Bronchial epithelial cell (primary cell): ENCODE data around the gene INPP4A. TPM values are rescaled to one million over a fixed set of nuclear protein-coding genes. Genes with fewer than 3 reads are reported as not detected.

Source experiments
- DNase-seq: peaks from one replicate; pipeline ENCODE4 v3.0.0-alpha.2; 2010; ENCODE audit warnings: low read depth
- FAIRE-seq: peaks from 2 replicates; lab custom pipeline; 2011; peaks lifted over from hg19 to GRCh38; lab: Jason Lieb, UNC
- H3K27me3 ChIP-seq: 2 replicates; pipeline ENCODE4 v1.5.1; 2011; ENCODE audit warnings: low read length; ENCODE audit not compliant: control insufficient read depth, insufficient read depth
- H3K36me3 ChIP-seq: 2 replicates; pipeline ENCODE4 v1.5.1; 2011; ENCODE audit warnings: low read length; ENCODE audit not compliant: control insufficient read depth, insufficient read depth
- H3K4me3 ChIP-seq: 2 replicates; pipeline ENCODE4 v1.5.1; 2011; ENCODE audit warnings: mild to moderate bottlenecking, low read depth, low read length, control low read depth
- total RNA-seq: library from RNA; depleted of rRNA; stranded (reverse); fragments of >200 nt; gene quantifications from 2 replicates; pipeline ENCODE4 v1.2.1, GENCODE V29; 2014
- TF ChIP-seq, protein P1 (sequence below): IDR thresholded peaks from 2 replicates; pipeline ENCODE4 v1.5.1; 2011; ENCODE audit warnings: mild to moderate bottlenecking, moderate library complexity, low read length, control low read depth, inconsistent platforms; ENCODE audit not compliant: insufficient read depth, severe bottlenecking

Gene INPP4A
- total RNA-seq, 1 donor from 2014 or later = 18.2 TPM

DNA sequence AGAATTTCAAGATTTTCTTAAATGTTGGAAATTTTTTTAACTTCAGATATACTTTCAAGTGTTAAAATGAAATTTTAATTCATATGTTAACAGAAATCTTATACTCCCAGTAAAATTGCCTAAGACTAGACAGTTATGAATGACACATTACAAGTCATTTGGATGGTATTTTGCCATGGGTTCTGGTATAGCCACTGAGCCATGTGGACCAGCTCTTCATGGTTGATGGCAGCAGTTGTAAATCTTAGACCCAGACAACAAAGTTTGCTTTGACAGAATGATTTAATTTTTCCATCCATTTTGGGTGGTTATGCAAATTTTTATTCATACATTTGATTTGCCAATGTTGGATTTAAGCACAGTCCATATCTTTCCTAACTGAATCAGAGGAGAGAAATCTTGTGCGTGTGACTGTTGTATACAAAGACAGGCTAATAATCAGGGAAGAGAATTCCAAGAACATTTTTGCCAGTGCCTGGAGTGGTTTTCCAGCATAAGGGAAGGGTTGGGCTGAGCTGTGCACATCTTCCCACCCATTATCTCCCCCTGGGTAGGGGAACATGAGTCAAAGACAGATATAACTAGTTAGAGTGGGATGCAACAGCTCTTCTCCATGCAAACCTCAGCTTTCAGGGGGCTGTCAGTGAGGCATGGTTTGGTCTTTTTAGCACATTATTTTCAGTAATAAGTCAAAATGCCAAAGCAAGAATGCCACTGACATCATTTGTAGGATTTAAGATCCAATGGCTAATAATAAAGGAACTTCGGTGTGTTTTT lies 28.1 kb upstream of the INPP4A start:
- Histone ChIP-seq H3K27me3 (no peaks in the 10 kb centered on the region), H3K4me3 (no peak overlapping the region), H3K36me3 (no peaks in the 10 kb centered on the region)
- TF ChIP-seq, protein P1, sequence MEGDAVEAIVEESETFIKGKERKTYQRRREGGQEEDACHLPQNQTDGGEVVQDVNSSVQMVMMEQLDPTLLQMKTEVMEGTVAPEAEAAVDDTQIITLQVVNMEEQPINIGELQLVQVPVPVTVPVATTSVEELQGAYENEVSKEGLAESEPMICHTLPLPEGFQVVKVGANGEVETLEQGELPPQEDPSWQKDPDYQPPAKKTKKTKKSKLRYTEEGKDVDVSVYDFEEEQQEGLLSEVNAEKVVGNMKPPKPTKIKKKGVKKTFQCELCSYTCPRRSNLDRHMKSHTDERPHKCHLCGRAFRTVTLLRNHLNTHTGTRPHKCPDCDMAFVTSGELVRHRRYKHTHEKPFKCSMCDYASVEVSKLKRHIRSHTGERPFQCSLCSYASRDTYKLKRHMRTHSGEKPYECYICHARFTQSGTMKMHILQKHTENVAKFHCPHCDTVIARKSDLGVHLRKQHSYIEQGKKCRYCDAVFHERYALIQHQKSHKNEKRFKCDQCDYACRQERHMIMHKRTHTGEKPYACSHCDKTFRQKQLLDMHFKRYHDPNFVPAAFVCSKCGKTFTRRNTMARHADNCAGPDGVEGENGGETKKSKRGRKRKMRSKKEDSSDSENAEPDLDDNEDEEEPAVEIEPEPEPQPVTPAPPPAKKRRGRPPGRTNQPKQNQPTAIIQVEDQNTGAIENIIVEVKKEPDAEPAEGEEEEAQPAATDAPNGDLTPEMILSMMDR = no peak
- DNase-seq (no peak), FAIRE-seq (no peak)

DNA sequence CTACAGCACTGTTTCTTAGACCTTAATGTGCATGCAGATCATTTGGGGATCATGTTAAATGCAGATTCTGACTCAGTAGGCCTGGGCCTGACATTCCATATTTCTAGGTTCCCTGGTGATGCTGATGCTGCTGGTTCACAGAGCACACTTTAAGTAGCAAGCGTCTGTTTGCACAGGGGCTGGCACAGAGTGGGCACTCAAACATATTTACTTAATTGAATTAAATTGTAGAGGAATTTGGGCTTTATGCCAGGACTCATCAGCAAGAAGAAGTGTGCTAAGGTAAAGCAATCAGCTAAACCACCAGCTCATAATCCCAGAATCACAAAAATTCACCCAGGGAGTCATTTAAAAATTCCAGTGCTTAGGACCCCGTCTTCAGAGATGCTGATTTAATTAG lies 25.1 kb upstream of the INPP4A start:
- FAIRE-seq = no peak

DNA sequence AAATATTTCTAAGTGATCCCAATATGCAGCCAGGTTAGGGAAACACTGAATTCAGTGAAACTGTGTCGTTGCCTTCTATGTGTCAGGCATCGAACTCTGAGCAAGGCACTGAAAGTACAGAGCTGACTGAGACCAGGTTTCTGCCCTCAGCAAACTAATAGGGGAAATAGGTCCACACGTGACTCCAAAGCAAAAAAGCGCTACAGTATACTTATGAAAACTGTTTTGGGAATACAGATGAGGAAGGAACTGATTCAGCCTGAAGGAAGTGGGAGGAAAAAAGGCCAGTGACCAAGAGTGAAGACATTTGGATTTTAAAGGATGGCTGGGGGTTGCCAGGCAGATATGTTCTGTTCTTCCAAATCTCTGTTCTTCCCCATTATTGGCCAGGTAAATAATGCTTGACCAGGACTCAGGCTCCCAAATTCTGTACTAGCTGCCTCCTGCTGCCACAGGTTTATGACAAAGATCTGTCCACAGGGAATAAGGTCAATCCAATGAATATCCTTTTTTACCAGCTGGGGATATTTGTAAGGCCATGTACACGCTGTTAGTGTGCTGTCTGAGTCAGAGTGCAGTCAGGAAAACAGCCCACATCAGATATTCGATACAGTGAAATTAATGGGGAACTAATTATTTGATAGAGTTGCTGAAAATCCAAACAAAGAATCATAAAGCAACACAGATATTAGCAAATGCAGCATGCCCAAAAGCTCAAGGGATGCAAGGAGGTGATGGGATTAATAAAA lies 24.5 kb upstream of the INPP4A start:
- TF ChIP-seq, protein P1 = no peak
- Histone ChIP-seq H3K36me3 (no peaks in the 10 kb centered on the region), H3K27me3 (no peaks in the 10 kb centered on the region), H3K4me3 (no peak overlapping the region)
- DNase-seq (no peak), FAIRE-seq (no peak)

More for the DNA sequence above, 25.1 kb upstream of the INPP4A start:
- Histone ChIP-seq H3K36me3 (no peaks in the 10 kb centered on the region), H3K4me3 (no peak overlapping the region), H3K27me3 (no peaks in the 10 kb centered on the region)
- TF ChIP-seq, protein P1 = no peak
- DNase-seq = no peak

DNA sequence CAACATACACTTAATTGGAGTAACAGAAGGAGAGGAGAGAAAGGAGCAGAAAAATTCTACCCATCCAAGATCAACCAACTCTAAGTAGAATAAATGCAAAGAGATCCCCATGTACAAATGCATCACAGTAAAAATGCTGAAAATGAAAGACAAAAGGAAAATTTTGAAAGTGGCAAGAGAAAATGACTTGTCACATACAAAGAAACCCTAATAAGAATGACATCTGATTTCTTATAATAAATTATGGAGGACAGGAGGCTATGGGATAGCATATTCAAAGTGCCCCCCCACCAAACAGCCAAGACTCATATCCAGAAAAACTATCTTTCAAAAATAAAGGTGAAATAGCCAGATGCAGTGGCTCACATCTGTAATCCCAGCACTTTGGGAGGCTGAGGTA lies 22.2 kb upstream of the INPP4A start:
- no peaks in the 10 kb centered on the region for H3K27me3 ChIP-seq
- H3K4me3 ChIP-seq = no peak overlapping the region
- FAIRE-seq (no peak), DNase-seq (no peak)
- H3K36me3 ChIP-seq = no peaks in the 10 kb centered on the region
- TF ChIP-seq, protein P1 = no peak

DNA sequence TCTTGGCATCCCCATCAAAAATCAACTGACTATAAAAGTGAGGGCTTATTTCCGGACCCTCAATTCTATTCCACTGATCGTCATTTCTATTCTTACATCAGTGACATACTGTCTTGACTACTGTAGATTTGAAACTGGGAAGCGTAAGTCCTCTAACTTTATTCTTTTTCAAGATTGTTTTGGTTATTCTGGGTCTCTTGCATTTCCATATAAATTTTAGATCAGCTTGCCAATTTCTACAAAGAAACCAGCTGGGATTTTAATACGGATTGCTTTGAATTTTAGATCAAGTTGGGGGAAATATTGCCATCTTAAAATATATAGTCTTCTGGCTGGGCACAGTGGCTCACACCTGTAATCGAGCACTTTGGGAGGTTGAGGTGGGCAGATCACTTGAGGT lies 17.9 kb upstream of the INPP4A start:
- FAIRE-seq (no peak), DNase-seq (no peak)
- no peaks in the 10 kb centered on the region for H3K36me3 ChIP-seq
- TF ChIP-seq, protein P1 = no peak
- H3K27me3 ChIP-seq = no peaks in the 10 kb centered on the region
- no peak overlapping the region for H3K4me3 ChIP-seq
